Suppressor macrophage (primary cell): ENCODE data around the gene RTF1.
"Not testable (repeated sequence)": the region's sequence is repeated elsewhere in the genome, so short reads cannot be mapped to it uniquely, and the experiment has no call there.

Experiments
- DNase-seq, 4 experiments: peaks; one replicate each; pipeline ENCODE4 v3.0.0-alpha.2; 2020 to 2022

RTF1 gene

GRCh38 chr15:41437448-41437847, 20.6 kb downstream of the RTF1 start:
- DNase-seq, result peak; percentile 4 to 49 (median 34)

GRCh38 chr15:41438206-41438605, 21.3 kb downstream of the RTF1 start:
- no peak for DNase-seq

- peak in 2 of 4 experiments; percentile 10 to 13 for DNase-seq
Measured at GRCh38 chr15:41438745-41439144, 21.9 kb downstream of the RTF1 start.

GRCh38 chr15:41443275-41443674, 26.4 kb downstream of the RTF1 start:
- DNase-seq, result no peak

- no peak for DNase-seq
Measured at GRCh38 chr15:41445399-41445798, 28.5 kb downstream of the RTF1 start.

GRCh38 chr15:41462084-41462795, 45.3 kb downstream of the RTF1 start:
- no peak for DNase-seq

- no peak for DNase-seq
Measured at GRCh38 chr15:41464889-41465580, 48.1 kb downstream of the RTF1 start.

GRCh38 chr15:41465822-41466421, 49.0 kb downstream of the RTF1 start:
- peak; percentile 42 to 66 (median 58) for DNase-seq

GRCh38 chr15:41466711-41467110, 49.8 kb downstream of the RTF1 start:
- no peak for DNase-seq

GRCh38 chr15:41469644-41470043, 52.7 kb downstream of the RTF1 start:
- DNase-seq, result not testable (repeated sequence)

GRCh38 chr15:41473418-41473817, 56.5 kb downstream of the RTF1 start:
- no peak for DNase-seq

GRCh38 chr15:41474436-41474835, 57.5 kb downstream of the RTF1 start:
- no peak for DNase-seq

- no peak for DNase-seq
Measured at GRCh38 chr15:41474941-41475340, 58.0 kb downstream of the RTF1 start.

- no peak for DNase-seq
Measured at GRCh38 chr15:41476416-41477048, 59.6 kb downstream of the RTF1 start.

- DNase-seq, result no peak
Measured at GRCh38 chr15:41480396-41481140, 63.7 kb downstream of the RTF1 start.

- no peak for DNase-seq
Measured at GRCh38 chr15:41482110-41482877, 65.4 kb downstream of the RTF1 start.

GRCh38 chr15:41483115-41483514, 66.2 kb downstream of the RTF1 start:
- no peak for DNase-seq

GRCh38 chr15:41483519-41483918, 66.6 kb downstream of the RTF1 start:
- no peak for DNase-seq

- no peak for DNase-seq
Measured at GRCh38 chr15:41484937-41485625, 68.2 kb downstream of the RTF1 start.

GRCh38 chr15:41486286-41486685, 69.4 kb downstream of the RTF1 start:
- DNase-seq, result no peak

GRCh38 chr15:41487381-41487780, 70.5 kb downstream of the RTF1 start:
- no peak for DNase-seq
